Measurements from ENCODE around the gene EHBP1.

EHBP1 gene

GRCh38 chr2:62785810-62786597 is 80.5 kb downstream of the EHBP1 start:
- no peak for DNase-seq

- DNase-seq: no peak
These were observed 81.9 kb downstream of the EHBP1 start for GRCh38 chr2:62787386-62787785.

GRCh38 chr2:62789518-62789917 is 84.0 kb downstream of the EHBP1 start:
- no peak for DNase-seq

GRCh38 chr2:62789918-62790317 is 84.4 kb downstream of the EHBP1 start:
- no peak for DNase-seq

- no peak for DNase-seq
These were observed 86.9 kb downstream of the EHBP1 start for GRCh38 chr2:62792408-62792807.

GRCh38 chr2:62793213-62793612 is 87.7 kb downstream of the EHBP1 start:
- no peak for DNase-seq

- DNase-seq: no peak
These were observed 89.3 kb downstream of the EHBP1 start for GRCh38 chr2:62794791-62795190.

GRCh38 chr2:62795341-62795740 is 89.8 kb downstream of the EHBP1 start:
- DNase-seq: no peak

- no peak for DNase-seq
These were observed 91.6 kb downstream of the EHBP1 start for GRCh38 chr2:62797107-62797506.

GRCh38 chr2:62800618-62801017 is 95.1 kb downstream of the EHBP1 start:
- no peak for DNase-seq

- no peak for DNase-seq
These were observed 95.6 kb downstream of the EHBP1 start for GRCh38 chr2:62801110-62801509.

- DNase-seq: no peak
These were observed 96.5 kb downstream of the EHBP1 start for GRCh38 chr2:62801814-62802523.

GRCh38 chr2:62803961-62804360 is 98.4 kb downstream of the EHBP1 start:
- no peak for DNase-seq

GRCh38 chr2:62806231-62806630 is 100.7 kb downstream of the EHBP1 start:
- no peak for DNase-seq

GRCh38 chr2:62808554-62808953 is 103.0 kb downstream of the EHBP1 start:
- DNase-seq: no peak

- no peak for DNase-seq
These were observed 105.6 kb downstream of the EHBP1 start for GRCh38 chr2:62811086-62811485.

GRCh38 chr2:62811972-62812371 is 106.5 kb downstream of the EHBP1 start:
- DNase-seq: no peak

GRCh38 chr2:62812921-62813825 is 107.7 kb downstream of the EHBP1 start:
- DNase-seq: no peak

- no peak for DNase-seq
These were observed 108.6 kb downstream of the EHBP1 start for GRCh38 chr2:62814123-62814522.

GRCh38 chr2:62817348-62817747 is 111.8 kb downstream of the EHBP1 start:
- DNase-seq: no peak

- DNase-seq: no peak
These were observed 112.6 kb downstream of the EHBP1 start for GRCh38 chr2:62817995-62818713.

- no peak for DNase-seq
These were observed 117.0 kb downstream of the EHBP1 start for GRCh38 chr2:62822549-62822948.

- no peak for DNase-seq
These were observed 118.9 kb downstream of the EHBP1 start for GRCh38 chr2:62824388-62824787.
